DND-41 (cell line): ENCODE data around the gene NKD2.

ENCODE experiments used
- ATAC-seq: fragments of 200-7000 bp; cut with Tn5 transposase; 3 replicates; pipeline ENCODE4 v1.9.1; 2021; ENCODE audit warnings: low read depth; ENCODE audit not compliant: insufficient read depth
- DNase-seq: peaks from one replicate; pipeline ENCODE4 v3.0.0-alpha.2; 2020
- H2AFZ ChIP-seq: 2 replicates; pipeline ENCODE4 v1.6.0; 2012; ENCODE audit warnings: low read depth, low read length
- H3K27ac ChIP-seq: 2 replicates; pipeline ENCODE4 v1.5.1; 2012; ENCODE audit warnings: low read length, inconsistent platforms
- H3K27me3 ChIP-seq: fragments of 200-600 bp; sonication (generic); 2 replicates; pipeline ENCODE4 v1.6.0; 2012; ENCODE audit warnings: low read length, mild to moderate bottlenecking, inconsistent platforms; ENCODE audit not compliant: insufficient read depth, poor library complexity
- H3K36me3 ChIP-seq: 2 replicates; pipeline ENCODE4 v1.5.1; 2012; ENCODE audit warnings: low read length, inconsistent platforms; ENCODE audit not compliant: insufficient read depth
- H3K4me1 ChIP-seq: 2 replicates; pipeline ENCODE4 v1.5.1; 2012; ENCODE audit warnings: mild to moderate bottlenecking, low read length; ENCODE audit not compliant: insufficient read depth
- H3K4me2 ChIP-seq: 2 replicates; pipeline ENCODE4 v1.6.0; 2012; ENCODE audit warnings: mild to moderate bottlenecking, moderate library complexity, low read length, inconsistent platforms; ENCODE audit not compliant: insufficient read depth
- H3K4me3 ChIP-seq, 2 experiments: fragments of 200-600 bp in 1 of 2; shearing (Covaris generic) in 1 of 2; 2 replicates each; pipeline ENCODE4 v1.5.1; 2012 to 2016; ENCODE audit warnings: inconsistent platforms in 2 of 2, low read length in 2 of 2, mild to moderate bottlenecking in 2 of 2, low read depth in 1 of 2, moderate library complexity in 1 of 2
- H3K79me2 ChIP-seq: 2 replicates; pipeline ENCODE4 v1.6.0; 2012; ENCODE audit warnings: low read length, inconsistent platforms; ENCODE audit not compliant: insufficient read depth
- H3K9ac ChIP-seq: 2 replicates; pipeline ENCODE4 v1.6.0; 2012; ENCODE audit warnings: low read depth, mild to moderate bottlenecking, inconsistent platforms, low read length, moderate library complexity
- H3K9me3 ChIP-seq: 2 replicates; pipeline ENCODE4 v1.5.1; 2012; ENCODE audit warnings: low read length, moderate library complexity, mild to moderate bottlenecking, inconsistent platforms; ENCODE audit not compliant: insufficient read depth, severe bottlenecking
- H4K20me1 ChIP-seq: 2 replicates; pipeline ENCODE4 v1.6.0; 2012; ENCODE audit warnings: low read length; ENCODE audit not compliant: insufficient read depth
- EZH2 ChIP-seq: IDR thresholded peaks from 3 replicates; pipeline ENCODE4 v1.6.1; 2012; ENCODE audit warnings: borderline replicate concordance, low read depth, mild to moderate bottlenecking, moderate library complexity, low read length, inconsistent platforms; ENCODE audit not compliant: severe bottlenecking
- TF ChIP-seq, protein P1 (sequence below): IDR thresholded peaks from 2 replicates; pipeline ENCODE4 v1.5.1; 2012; ENCODE audit warnings: borderline replicate concordance, low read length, moderate library complexity, mild to moderate bottlenecking; ENCODE audit not compliant: poor library complexity, severe bottlenecking; ENCODE audit errors: extremely low read depth

Gene NKD2

DNA sequence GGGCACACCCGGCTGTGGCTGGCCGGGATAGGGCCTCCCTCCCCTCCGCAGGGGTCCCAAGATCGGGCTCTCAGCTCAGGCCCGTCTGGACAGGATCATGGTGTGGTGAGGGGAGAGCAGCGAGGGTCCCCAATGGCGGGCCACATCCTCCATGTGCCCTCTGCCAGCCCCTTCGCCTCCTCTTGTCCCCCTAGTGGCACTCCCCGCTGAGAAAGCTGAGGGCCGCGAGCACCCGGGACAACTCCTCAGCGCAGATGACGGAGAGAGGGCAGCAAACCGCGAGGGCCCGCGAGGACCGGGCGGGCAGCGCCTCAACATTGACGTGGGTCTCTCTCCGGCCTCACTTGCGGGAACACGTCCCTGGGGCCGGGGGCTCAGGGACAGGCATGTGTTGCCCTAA lies 24.6 kb downstream of the NKD2 start:
- Histone ChIP-seq H3K9ac (no peak overlapping the region), H3K9me3 (no peaks in the 10 kb centered on the region), H3K27me3 (no peaks in the 10 kb centered on the region), H4K20me1 (peaks cover 46% of the 10 kb centered on the region), H3K4me1 (no peaks in the 10 kb centered on the region), H3K4me3 (no peak overlapping the region), H3K4me2 (no peak overlapping the region), H3K36me3 (peaks cover 51% of the 10 kb centered on the region), H2AFZ (no peak overlapping the region), H3K27ac (no peak overlapping the region), H3K79me2 (peaks cover 24% of the 10 kb centered on the region; the same call in 1 of the 2 replicates)
- no peak for TF ChIP-seq EZH2
- TF ChIP-seq, protein P1, sequence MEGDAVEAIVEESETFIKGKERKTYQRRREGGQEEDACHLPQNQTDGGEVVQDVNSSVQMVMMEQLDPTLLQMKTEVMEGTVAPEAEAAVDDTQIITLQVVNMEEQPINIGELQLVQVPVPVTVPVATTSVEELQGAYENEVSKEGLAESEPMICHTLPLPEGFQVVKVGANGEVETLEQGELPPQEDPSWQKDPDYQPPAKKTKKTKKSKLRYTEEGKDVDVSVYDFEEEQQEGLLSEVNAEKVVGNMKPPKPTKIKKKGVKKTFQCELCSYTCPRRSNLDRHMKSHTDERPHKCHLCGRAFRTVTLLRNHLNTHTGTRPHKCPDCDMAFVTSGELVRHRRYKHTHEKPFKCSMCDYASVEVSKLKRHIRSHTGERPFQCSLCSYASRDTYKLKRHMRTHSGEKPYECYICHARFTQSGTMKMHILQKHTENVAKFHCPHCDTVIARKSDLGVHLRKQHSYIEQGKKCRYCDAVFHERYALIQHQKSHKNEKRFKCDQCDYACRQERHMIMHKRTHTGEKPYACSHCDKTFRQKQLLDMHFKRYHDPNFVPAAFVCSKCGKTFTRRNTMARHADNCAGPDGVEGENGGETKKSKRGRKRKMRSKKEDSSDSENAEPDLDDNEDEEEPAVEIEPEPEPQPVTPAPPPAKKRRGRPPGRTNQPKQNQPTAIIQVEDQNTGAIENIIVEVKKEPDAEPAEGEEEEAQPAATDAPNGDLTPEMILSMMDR: no peak
- DNase-seq (no peak), ATAC-seq (no peak)

DNA sequence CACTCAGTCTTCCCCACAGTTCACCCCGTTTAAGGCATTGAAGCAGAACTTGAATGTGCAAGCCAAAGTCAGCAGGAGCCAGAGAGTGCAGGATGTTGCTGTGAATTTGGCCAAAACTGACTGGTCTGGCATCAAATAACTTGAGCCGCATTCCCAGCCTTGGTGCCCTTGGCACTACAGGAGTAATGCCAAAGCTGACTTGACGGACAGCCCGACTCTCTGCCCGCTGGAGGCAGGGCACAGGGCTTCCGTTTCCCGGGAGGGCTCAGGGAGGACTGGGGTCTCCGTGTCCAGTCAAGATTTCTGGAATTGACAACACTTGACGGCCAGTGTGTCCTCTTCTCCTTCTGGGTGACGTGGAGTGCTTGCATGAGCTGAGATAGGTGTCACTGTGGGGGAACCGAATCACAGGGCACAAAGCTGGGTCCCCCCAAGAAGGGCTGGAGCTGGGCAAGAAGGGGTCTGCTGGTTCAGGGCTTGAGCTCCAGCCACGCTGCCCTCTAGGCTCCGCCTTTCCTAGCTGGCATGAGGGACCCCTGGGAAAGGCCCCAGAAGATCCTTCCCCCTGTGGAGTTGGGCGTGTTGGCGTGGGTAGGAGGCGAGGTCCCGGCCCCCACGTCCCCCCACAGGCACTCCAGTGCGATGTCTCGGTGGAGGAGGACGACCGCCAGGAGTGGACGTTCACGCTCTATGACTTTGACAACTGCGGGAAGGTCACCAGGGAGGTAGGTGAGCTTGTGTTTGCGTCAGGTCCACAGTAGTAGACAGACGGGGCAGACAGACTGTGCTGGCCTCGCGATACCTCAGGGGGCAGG lies 25.2 kb downstream of the NKD2 start:
- Histone ChIP-seq H3K9me3 (peaks cover under 1% of the 10 kb centered on the region), H3K4me3 (no peak overlapping the region), H3K9ac (no peak overlapping the region), H3K27ac (no peak overlapping the region), H2AFZ (no peak overlapping the region), H4K20me1 (peaks cover 40% of the 10 kb centered on the region), H3K4me1 (no peaks in the 10 kb centered on the region), H3K4me2 (no peak overlapping the region), H3K27me3 (no peaks in the 10 kb centered on the region), H3K79me2 (peaks cover 19% of the 10 kb centered on the region; the same call in 1 of the 2 replicates), H3K36me3 (peaks cover 57% of the 10 kb centered on the region)
- TF ChIP-seq, protein P1: no peak
- TF ChIP-seq EZH2: no peak
- ATAC-seq: no peak
- DNase-seq: no peak

DNA sequence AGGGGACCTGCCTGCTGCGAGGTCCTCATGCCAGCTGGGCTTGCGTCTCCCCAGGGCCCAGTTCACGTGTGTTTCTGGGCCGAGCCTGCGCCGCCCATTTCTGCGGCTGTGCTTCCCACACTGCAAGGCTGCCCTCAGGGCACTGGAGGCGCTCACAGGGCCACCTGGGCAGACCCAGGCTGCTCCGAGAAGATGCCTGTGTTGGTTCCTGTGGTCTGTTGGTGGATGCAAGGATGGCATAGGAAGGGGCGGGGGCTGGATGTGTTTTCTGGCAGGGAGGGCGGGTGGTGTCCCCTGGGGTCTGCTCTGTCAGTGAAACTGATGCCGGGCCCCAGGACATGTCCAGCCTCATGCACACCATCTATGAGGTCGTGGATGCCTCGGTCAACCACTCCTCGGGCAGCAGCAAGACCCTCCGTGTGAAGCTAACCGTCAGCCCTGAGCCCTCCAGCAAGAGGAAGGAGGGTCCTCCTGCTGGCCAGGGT lies 25.9 kb downstream of the NKD2 start:
- no peak overlapping the region for H3K27ac ChIP-seq
- DNase-seq: no peak
- H3K36me3 ChIP-seq: peaks cover 62% of the 10 kb centered on the region
- H3K4me1 ChIP-seq: no peaks in the 10 kb centered on the region
- H3K79me2 ChIP-seq: peaks cover 14% of the 10 kb centered on the region; the same call in 1 of the 2 replicates
- H3K9me3 ChIP-seq: peaks cover 5% of the 10 kb centered on the region
- ATAC-seq: no peak
- peaks cover 36% of the 10 kb centered on the region for H4K20me1 ChIP-seq
- no peak overlapping the region for H3K9ac ChIP-seq
- TF ChIP-seq EZH2: no peak
- TF ChIP-seq, protein P1: no peak
- H3K4me2 ChIP-seq: no peak overlapping the region
- no peaks in the 10 kb centered on the region for H3K27me3 ChIP-seq
- H3K4me3 ChIP-seq: no peak overlapping the region
- no peak overlapping the region for H2AFZ ChIP-seq
